GF-D8 (cell line): ENCODE measurements around the gene CABCOCO1.
"Not testable (repeated sequence)": the region's sequence is repeated elsewhere in the genome, so short reads cannot be mapped to it uniquely, and the experiment has no call there.

Source experiments
- DNase-seq: peaks from one replicate; lab custom pipeline; 2025; lab: John Stamatoyannopoulos, UW

The CABCOCO1 gene

GRCh38 chr10:61719475-61719874 lies 56.7 kb downstream of the CABCOCO1 start:
- not testable (repeated sequence) for DNase-seq

GRCh38 chr10:61719906-61720305 lies 57.2 kb downstream of the CABCOCO1 start:
- no peak for DNase-seq

- DNase-seq, result no peak
These were observed 58.7 kb downstream of the CABCOCO1 start for GRCh38 chr10:61721431-61721830.

DNA sequence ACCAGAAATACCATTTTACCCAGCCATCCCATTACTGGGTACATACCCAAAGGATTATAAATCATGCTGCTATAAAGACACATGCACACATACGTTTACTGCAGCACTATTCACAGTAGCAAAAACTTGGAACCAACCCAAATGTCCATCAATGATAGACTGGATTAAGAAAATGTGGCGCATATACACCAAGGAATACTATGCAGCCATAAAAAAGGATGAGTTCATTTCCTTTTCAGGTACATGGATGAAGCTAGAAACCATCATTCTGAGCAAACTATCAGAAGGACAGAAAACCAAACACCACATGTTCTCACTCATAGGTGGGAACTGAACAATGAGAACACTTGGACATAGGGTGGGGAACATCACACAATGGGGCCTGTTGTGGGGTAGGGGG lies 62.5 kb downstream of the CABCOCO1 start:
- not testable (repeated sequence) for DNase-seq

DNA sequence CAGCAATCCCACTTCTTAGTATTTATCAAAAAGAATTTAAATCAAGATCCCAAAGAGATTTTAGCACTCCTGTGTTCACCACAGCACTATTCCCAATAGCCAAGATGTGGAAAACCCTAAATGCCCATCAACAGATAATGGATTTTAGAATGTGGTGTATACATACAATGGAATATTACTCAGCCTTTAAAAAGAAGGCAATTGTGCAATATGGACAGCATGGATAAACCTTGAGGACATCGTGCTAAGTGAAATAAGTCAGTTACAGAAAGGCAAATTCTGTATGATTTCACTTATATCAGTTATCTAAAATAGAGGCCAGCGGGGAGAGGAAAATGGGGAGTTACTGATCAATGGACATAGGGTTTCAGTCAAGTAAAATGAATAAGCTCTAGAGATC lies 66.9 kb downstream of the CABCOCO1 start:
- no peak for DNase-seq

DNA sequence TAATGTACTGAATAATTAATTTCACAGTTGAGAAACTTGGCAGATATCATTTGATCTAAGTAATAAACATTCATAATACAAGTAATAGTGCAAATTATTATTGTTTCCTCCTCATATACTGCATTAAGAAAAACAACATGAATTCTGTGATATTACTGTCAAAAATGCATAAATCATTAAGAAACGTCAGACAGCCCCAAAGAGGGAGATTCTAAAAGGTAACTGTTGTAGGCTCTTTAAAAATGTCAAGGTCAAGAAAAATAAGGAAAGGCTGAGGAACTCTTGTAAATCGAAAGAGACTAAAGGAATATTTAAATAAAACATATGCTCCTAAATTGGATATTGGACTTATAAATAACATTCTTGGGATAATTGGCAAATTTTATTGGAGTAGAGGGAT lies 67.9 kb downstream of the CABCOCO1 start:
- no peak for DNase-seq

GRCh38 chr10:61731638-61732037 lies 68.9 kb downstream of the CABCOCO1 start:
- no peak for DNase-seq

DNA sequence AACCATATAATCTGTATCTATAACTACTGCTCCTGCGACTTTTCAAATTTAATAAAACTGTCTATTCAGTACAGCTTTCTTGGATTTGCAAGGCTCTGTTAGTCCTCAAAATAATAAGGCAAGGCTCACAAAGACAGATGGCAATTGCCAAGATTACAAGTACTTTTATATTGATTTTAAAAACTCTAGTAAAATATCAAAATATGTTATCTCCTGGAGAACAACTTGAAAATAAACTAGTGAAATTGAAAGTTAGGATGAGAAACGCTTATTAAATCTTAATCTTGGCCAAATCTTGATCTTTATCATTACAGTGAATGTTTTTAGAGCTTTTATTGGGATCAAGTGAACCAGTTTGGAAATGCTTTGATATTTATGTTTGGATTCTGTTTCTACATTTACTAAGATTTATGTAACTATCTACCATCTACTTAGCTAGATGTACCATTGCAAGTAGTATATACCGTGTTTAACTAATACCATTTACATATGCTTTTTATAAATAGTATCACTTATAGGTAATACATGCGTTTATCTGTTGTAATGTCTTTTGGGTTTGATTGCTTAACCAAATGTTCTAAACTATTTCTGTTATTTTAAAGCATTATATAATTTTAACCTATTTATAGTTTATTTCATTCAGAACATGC lies 70.0 kb downstream of the CABCOCO1 start:
- DNase-seq, result no peak

- no peak for DNase-seq
These were observed 70.7 kb downstream of the CABCOCO1 start for GRCh38 chr10:61733358-61733940.

DNA sequence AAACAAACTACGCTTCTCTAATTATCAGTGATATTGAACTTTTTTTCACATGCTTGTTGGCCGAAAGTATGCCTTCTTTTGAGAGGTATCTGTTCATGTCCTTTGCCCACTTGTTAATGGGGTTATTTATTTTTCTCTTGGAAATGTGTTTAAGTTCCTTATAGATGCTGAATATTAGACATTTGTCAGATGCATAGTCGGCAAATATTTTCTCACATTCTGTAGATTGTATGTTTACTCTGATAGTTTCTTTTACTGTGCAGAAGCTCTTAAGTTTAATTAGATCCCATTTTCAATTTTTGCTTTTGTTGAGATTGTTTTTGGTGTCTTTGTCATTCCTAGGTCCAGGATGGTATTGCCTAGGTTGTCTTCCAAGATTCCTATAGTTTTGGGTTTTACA lies 73.2 kb downstream of the CABCOCO1 start:
- no peak for DNase-seq

DNA sequence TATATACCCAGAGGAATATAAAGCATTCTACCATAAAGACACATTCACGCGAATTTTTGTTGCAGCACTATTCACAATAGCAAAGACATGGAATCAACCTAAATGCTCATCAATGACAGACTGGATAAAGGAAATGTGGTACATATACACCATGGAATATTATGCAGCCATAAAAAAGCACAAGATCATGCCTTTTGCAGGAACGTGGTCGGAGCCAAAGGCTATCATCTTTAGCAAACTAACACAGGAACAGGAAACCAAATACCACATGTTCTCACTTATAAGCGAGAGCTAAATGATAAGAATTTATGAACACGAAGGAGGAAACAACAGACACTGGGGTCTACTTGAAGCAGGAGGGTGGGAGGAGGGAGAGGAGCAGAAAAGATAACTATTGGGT lies 74.7 kb downstream of the CABCOCO1 start:
- not testable (repeated sequence) for DNase-seq

DNA sequence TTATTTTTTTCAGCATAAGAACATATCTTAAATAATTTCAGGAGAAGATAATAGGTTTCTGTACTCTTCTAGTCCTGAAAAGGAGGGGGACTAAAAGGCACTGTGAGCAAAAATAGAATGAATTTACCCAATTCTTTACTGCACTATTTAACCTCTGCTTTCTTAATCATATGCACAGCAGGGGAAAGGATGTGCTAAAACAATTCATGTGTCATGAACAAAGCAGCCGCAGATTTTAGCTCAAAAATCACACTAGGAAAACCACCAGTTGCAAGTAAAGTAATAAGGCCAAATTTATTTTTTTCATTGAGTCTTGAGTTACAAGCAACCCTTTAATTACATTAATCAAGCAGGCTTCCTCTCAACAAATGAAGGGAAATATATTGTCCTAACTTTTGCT lies 80.1 kb downstream of the CABCOCO1 start:
- DNase-seq, result no peak

DNA sequence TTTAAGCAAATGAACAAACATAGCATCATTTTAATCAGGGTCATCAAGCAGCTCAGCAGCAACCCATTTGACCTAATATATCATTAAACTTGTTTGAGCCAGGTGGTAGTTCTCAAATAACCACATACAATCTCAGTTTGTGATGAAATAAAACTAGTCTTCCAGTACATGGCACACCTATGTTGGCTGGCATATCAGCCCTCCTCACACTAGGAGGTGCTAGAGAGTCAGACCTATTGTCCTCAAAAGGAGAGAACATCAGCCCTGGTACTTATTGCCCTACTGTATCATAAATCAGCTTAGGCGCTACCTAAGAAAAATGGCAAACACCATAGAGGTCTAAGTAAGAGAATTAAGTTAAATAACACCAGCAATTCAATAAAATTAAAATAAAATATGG lies 81.7 kb downstream of the CABCOCO1 start:
- no peak for DNase-seq

DNA sequence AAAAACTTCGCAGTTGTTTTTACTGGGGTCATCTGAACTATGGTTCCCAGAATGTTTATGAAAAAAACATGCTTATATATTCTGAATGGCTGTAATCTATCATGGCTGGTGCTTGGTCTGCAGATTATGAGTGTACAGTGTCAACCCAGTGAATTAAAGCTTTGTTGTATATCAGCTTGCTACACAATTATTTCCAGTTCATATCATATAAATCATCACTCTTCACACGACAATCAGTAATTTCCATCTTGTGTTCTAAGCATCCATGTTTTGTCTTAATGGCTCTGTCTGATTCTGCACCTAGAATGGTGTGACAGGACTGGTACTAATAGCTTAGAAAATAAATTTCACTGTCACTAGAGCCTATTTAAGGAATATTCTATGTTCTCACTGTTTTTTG lies 83.6 kb downstream of the CABCOCO1 start:
- DNase-seq, result no peak

GRCh38 chr10:61747307-61747706 lies 84.6 kb downstream of the CABCOCO1 start:
- no peak for DNase-seq

- no peak for DNase-seq
These were observed 86.6 kb downstream of the CABCOCO1 start for GRCh38 chr10:61749291-61749690.

GRCh38 chr10:61750943-61751471 lies 88.3 kb downstream of the CABCOCO1 start:
- no peak for DNase-seq

- DNase-seq, result no peak
These were observed 88.9 kb downstream of the CABCOCO1 start for GRCh38 chr10:61751599-61751998.

DNA sequence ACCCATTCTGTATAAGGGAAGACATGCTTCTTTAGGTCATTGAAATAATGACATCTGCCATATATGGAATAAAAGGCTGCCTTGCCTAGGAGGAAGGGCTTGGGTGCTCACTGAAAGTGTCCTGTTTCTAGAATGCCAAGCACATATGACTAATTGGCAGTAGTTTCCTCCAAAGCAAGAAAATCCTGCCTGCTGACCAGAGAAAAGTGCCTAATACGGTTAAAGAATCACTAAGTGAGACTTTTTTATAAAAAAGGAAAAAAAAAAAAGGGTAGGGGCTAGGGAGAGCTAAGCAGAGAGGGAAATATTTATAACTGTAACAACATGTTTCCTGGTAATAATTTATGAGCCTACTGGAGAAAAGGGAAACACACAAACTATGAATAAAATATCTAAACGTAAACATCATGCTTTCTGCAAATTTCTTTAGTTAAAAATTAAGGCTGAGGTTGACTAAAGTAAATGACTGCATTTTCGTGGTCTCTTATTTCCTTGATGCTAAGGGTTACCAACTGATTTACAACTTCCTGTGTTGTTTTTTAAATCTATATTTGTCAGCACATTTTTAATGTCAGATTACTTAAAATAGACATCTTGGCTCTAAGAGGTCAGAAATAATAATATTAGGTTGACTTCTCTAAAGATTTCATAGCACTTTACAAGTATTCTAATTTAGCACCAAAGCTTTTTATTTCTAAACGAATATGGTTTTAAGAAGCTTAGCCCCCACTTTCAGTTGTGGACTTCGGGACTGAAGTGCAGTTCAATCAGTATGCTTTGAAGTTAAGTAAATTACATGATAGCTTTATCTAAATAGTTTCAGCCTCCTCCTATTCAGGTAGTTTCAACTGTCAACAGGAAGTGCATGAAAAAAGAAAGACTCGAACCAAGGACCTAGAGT lies 89.6 kb downstream of the CABCOCO1 start:
- DNase-seq, result no peak

GRCh38 chr10:61753453-61753852 lies 90.7 kb downstream of the CABCOCO1 start:
- DNase-seq, result no peak

- DNase-seq, result no peak
These were observed 92.1 kb downstream of the CABCOCO1 start for GRCh38 chr10:61754587-61755550.

GRCh38 chr10:61757001-61757400 lies 94.3 kb downstream of the CABCOCO1 start:
- DNase-seq, result no peak
